ENCODE results near the gene MMD. TPM values are rescaled to one million over a fixed set of nuclear protein-coding genes. Genes with fewer than 3 reads are reported as not detected.

The MMD gene
- total and polyA plus RNA-seq, 2 of the 13 experiments (the other 11 are each of a cell fraction or from before 2014, with no cell fraction given) = 121 to 225 TPM

- no TSS peak for BruUV-seq (replicated peaks)
- Histone ChIP-seq H3K9ac (ENCODE audit: insufficient read depth, low read depth, low read length) (no peak overlapping the region), H3K27ac (ENCODE audit: extremely low read length, insufficient read depth, low read length) (no peak overlapping the region), H3K9me3 (ENCODE audit: low read length) (peaks cover 7% of the 10 kb centered on the region), H2AFZ (ENCODE audit: low read length) (no peak overlapping the region), H3K27me3 (ENCODE audit: control insufficient read depth in 1 of 2, insufficient read depth in 2 of 2, low read length in 2 of 2) (peaks cover 0 to 6% of the 10 kb centered on the region in 2 experiments; a peak in 1 of 5 replicates), H3K4me3 (replicated peaks in 1 of 3; ENCODE audit: insufficient read depth in 1 of 3, low read depth in 2 of 3, low read length in 3 of 3) (no peak overlapping the region), H3K4me2 (ENCODE audit: low read depth, low read length) (no peak overlapping the region), H3K79me2 (ENCODE audit: insufficient read depth, low read length) (no peaks in the 10 kb centered on the region), H3K36me3 (replicated peaks in 1 of 2; ENCODE audit: control insufficient read depth in 1 of 2, insufficient read depth in 2 of 2, low read length in 2 of 2) (no peaks in the 10 kb centered on the region), H4K20me1 (ENCODE audit: insufficient read depth, low read length) (no peaks in the 10 kb centered on the region), H3K4me1 (ENCODE audit: insufficient read depth, low read length) (peaks cover 28% of the 10 kb centered on the region)
- intact Hi-C loops (cut with micrococcal nuclease; ENCODE audit: unreplicated experiment) = no loop called here
- ATAC-seq (no peak), DNase-seq (ENCODE audit: low spot score) (no peak), FAIRE-seq (no peak)
- whole genome bisulfite sequencing (ENCODE audit: low lambda C conversion rate) = 55% methylated on average over 4 of the region's 4 CpGs
- TF ChIP-seq, protein P1, sequence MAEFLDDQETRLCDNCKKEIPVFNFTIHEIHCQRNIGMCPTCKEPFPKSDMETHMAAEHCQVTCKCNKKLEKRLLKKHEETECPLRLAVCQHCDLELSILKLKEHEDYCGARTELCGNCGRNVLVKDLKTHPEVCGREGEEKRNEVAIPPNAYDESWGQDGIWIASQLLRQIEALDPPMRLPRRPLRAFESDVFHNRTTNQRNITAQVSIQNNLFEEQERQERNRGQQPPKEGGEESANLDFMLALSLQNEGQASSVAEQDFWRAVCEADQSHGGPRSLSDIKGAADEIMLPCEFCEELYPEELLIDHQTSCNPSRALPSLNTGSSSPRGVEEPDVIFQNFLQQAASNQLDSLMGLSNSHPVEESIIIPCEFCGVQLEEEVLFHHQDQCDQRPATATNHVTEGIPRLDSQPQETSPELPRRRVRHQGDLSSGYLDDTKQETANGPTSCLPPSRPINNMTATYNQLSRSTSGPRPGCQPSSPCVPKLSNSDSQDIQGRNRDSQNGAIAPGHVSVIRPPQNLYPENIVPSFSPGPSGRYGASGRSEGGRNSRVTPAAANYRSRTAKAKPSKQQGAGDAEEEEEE (CRISPR knock-in tag; IDR thresholded peaks at IDR 0.05; ENCODE audit: borderline replicate concordance) = no peak
- POLR2A ChIA-PET = no interaction called here
- in situ Hi-C loops (cut with HindIII; ENCODE audit: extremely low pct_ligation_motif_present, low pct_unique_long_range_greater_than_20kb) = no loop called here
- CTCF ChIA-PET (ENCODE audit: low intra/inter-chr PET ratio, low total read pairs) = no interaction called here
Measured at GRCh38 chr17:55343900-55344513, 77.6 kb downstream of the MMD start.

DNA sequence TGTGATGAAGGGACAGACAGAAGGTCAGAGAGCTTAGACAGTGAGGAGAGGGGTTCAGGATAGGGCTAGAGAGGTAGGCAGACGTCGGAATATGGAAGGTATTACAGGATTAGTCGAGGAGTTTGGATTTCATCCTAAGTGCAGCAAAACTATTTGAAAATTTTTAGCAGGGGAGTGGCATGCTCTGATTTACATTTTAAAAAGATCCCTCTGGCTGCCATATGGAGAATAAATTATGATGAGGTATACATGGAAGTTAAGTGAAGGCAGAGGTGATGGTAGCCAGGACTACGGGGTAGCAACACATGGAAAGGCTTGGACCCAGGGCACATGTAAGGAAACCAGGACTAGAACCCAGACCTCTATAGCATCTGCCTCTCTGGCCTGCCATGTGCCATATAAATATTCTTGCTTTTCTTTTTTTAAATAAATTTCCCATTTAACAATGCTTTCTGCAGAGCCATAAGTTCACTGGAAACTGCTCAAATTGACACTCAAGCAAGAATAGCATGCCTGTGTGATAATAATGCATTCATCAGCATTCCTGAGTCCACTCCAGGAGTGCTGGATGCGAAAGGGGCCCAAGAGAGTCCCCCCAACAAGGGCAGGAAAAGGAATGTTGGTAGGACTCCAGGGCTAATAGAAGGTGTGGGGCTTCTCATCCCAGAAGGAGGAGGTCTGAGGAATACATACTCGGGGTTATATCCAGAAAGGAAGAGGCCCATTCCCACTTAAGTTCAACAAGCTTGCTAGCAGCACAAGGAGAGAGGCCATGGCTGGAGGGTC lies 78.6 kb downstream of the MMD start:
- intact Hi-C loops (cut with micrococcal nuclease; ENCODE audit: unreplicated experiment) = no loop called here
- no peak for TF ChIP-seq ATRX (CRISPR knock-in tag; IDR thresholded peaks at IDR 0.05; ENCODE audit: borderline replicate concordance)
- TF ChIP-seq LCORL (IDR thresholded peaks at IDR 0.05) = no peak
- no peak for TF ChIP-seq LCORL (CRISPR knock-in tag; IDR thresholded peaks at IDR 0.05)
- TF ChIP-seq ZNF644 (CRISPR knock-in tag; IDR thresholded peaks at IDR 0.05; ENCODE audit: low read depth) = no peak
- no peak for TF ChIP-seq FUBP1 (CRISPR knock-in tag; IDR thresholded peaks at IDR 0.05; ENCODE audit: borderline replicate concordance)
- TF ChIP-seq ZNF180 (CRISPR knock-in tag; IDR thresholded peaks at IDR 0.05; ENCODE audit: borderline replicate concordance, low read depth) = no peak
- no peak for TF ChIP-seq ETV5 (CRISPR knock-in tag; IDR thresholded peaks at IDR 0.05; ENCODE audit: borderline replicate concordance)
- no peak for TF ChIP-seq EHMT2 (IDR thresholded peaks at IDR 0.05; ENCODE audit: borderline replicate concordance, low read depth, low read length)
- no peak for TF ChIP-seq GTF2F1 (IDR thresholded peaks at IDR 0.05; ENCODE audit: low read length)

More for the DNA sequence above, 78.6 kb downstream of the MMD start:
- no TSS peak for BruUV-seq (replicated peaks)
- 75% methylated on average over 6 of the region's 6 CpGs for WGBS (ENCODE audit: low lambda C conversion rate)
- H3K36me3 ChIP-seq (replicated peaks in 1 of 2; ENCODE audit: control insufficient read depth in 1 of 2, insufficient read depth in 2 of 2, low read length in 2 of 2) = no peaks in the 10 kb centered on the region
- H3K4me2 ChIP-seq (ENCODE audit: low read depth, low read length) = no peak overlapping the region
- H3K79me2 ChIP-seq (ENCODE audit: insufficient read depth, low read length) = no peaks in the 10 kb centered on the region
- H3K9me3 ChIP-seq (ENCODE audit: low read length) = peaks cover 7% of the 10 kb centered on the region
- H3K9ac ChIP-seq (ENCODE audit: insufficient read depth, low read depth, low read length) = no peak overlapping the region
- H3K4me1 ChIP-seq (ENCODE audit: insufficient read depth, low read length) = peaks cover 18% of the 10 kb centered on the region
- in situ Hi-C loops (cut with HindIII; ENCODE audit: extremely low pct_ligation_motif_present, low pct_unique_long_range_greater_than_20kb) = no loop called here
- H3K27me3 ChIP-seq (ENCODE audit: control insufficient read depth in 1 of 2, insufficient read depth in 2 of 2, low read length in 2 of 2) = peaks cover 0 to 6% of the 10 kb centered on the region in 2 experiments; a peak in 1 of 5 replicates
- H4K20me1 ChIP-seq (ENCODE audit: insufficient read depth, low read length) = no peaks in the 10 kb centered on the region
- ATAC-seq (no peak), DNase-seq (ENCODE audit: low spot score) (no peak), FAIRE-seq (no peak)
- H2AFZ ChIP-seq (ENCODE audit: low read length) = no peak overlapping the region
- H3K4me3 ChIP-seq (replicated peaks in 1 of 3; ENCODE audit: insufficient read depth in 1 of 3, low read depth in 2 of 3, low read length in 3 of 3) = no peak overlapping the region
- ChIA-PET POLR2A (no interaction called here), CTCF (ENCODE audit: low intra/inter-chr PET ratio, low total read pairs) (no interaction called here)
- H3K27ac ChIP-seq (ENCODE audit: extremely low read length, insufficient read depth, low read length) = no peak overlapping the region
